RKO (cell line): ENCODE results near the gene REC8.

Experiments used
- DNase-seq: peaks from one replicate; pipeline ENCODE4 v3.0.0-alpha.2; 2016; ENCODE audit warnings: low spot score

REC8 gene, protein sequence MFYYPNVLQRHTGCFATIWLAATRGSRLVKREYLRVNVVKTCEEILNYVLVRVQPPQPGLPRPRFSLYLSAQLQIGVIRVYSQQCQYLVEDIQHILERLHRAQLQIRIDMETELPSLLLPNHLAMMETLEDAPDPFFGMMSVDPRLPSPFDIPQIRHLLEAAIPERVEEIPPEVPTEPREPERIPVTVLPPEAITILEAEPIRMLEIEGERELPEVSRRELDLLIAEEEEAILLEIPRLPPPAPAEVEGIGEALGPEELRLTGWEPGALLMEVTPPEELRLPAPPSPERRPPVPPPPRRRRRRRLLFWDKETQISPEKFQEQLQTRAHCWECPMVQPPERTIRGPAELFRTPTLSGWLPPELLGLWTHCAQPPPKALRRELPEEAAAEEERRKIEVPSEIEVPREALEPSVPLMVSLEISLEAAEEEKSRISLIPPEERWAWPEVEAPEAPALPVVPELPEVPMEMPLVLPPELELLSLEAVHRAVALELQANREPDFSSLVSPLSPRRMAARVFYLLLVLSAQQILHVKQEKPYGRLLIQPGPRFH

DNA sequence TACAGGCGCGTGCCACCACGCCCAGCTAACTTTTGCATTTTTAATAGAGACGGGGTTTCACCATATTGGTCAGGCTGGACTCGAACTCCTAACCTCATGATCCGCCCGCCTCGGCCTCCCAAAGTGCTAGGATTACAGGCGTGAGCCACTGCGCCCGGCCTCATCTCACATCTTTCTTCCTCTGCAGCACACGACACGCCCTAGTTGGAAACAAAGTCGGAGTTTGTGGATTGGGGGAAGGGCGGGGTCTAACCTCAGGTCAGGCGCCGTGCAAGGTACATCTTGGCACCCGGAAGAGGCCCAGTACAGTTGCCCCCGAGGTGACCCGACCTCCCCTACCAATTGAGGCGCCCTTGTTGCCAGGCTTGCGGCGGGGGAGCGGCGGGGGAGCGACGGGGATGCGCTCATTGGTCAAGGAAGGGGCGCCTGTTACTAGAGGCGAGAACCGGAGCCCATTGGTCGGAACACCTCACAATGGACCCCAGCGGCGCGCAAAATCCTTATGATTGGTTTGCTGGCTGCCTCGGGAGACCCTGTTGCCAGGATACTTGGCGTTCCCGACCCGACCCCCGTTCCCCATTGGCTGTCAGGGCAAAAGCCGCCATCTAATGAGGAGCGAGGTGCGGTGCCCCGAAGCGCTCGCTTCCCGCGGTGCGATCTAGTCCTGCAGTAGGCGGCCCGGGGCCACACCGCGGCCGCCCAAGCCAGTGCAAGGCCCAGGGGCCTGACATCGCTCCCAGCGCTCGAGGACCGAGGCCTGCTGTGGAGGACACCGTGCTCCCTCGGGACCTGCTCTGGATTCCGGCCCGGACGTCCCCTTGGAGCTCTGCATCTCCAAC lies at the start of gene REC8:
TSS of gene REC8 (plus strand) at position 659 of the 839 bp plus-strand sequence. CDS start 473 bp downstream, outside the sequence.
- no peak for DNase-seq

DNA sequence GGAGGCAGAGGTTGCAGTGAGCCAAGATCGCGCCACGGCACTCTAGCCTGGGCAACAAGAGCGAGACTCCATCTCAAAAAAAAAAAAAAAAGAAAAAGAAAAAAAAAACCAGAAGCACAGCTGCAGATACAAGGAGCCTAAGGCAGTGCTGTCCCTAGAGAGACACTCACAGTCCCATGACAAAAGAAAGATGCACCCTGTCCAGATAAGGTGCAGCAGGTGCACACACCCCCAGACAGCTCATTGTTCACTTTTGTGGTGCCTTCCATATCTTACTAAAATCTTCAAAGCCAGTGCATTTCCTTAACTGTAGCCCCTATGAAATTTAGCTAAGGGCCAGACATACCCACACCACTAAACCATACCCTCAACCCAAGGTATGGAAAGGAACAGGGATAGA lies 49.5 kb upstream of the REC8 start:
- no peak for DNase-seq

DNA sequence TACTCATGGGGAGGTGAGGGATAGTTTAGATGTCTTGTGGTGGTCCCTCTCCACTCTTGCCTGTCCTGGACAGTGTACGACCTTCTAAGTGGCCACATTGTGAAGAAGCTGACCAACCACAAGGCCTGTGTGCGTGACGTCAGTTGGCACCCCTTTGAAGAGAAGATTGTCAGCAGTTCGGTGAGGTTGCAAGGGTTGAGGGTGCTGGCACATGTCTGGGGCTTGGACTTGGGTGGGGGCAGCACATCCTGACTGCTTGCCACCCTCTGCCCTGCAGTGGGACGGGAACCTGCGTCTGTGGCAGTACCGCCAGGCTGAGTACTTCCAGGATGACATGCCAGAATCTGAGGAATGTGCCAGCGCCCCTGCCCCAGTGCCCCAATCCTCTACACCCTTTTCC lies 49.0 kb upstream of the REC8 start:
- no peak for DNase-seq

DNA sequence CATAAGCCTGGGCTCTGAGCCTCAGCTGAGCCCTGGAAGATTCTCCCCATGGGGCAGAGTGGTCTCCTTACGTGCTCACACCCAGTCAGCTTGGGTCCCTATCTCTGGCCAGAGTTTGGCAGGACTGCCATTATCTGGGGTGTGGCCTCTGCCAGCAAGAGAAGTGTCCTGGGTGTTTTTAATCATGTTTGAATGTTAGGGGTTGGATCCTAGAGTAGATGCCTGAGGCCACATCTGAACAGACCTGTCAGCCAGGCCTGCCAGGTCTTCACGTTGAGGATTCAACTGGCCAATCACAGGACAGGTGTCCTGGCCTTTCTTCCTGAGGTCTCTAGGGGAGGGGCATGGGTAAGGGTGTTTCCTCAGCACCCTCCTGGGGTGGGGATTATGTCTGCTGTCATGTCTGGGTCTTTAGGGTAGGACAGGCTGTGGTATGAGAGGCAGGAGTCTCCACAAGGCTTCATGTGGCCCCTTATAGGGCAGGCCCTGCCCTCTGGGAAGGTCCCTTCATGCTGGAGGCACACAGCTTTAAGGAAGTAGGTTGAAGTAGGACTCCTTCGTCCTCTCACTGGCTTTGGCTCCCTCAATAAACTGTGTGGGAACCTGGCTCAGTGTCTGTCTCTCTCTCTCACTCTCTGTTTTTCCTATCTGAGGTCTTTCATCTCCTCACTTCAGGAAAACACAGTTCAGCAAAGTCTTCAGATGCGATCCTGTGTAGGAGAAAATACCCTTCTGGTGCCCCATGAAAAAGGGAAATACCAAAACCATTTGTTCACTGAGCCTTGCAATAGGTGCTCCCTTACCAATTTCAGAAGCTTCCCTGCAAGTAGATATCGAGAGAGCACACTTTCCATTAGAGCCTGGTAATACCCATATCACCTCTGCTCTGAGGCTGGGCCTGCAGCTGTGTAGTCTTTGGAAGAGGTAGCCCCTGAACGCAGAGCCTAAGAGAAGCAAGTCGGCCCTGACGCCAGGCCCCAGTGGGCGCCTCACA lies 48.2 kb upstream of the REC8 start:
- DNase-seq, result no peak

DNA sequence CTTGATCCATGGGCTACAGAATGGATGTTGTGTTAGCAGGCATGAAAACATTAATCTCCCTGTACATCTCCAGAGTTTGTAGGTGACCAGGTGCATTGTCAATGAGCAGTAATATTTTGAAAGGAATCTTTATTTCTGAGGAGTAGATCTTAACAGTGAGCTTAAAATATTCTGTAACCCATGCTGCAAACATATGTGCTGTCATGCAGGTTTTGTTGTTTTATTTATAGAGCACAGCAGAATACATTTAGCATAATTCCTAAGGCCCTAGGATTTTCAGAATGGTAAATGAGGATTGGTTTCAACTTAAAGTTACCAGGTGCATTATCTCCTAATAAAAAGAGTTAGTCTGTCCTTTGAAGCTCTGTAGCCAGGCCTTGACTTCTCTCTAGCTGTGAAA lies 44.9 kb upstream of the REC8 start:
- no peak for DNase-seq

DNA sequence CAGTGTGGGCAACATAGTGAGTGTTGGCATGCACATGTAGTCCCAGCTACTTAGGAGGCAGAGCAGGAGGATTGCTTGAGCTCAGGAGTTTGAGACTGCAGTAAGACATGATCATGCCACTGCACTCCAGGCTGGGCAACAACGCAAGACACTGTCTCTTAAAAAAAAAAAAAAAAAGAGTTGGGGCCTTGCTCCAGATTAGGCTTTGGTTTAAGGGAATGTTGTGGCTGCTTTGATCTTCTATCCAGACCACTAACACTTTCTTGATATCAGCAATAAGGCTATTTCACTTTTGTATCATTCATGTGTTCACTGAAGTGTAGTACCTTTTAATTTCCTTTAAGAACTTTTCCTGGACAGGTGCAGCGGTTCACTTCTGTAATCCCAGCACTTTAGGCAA lies 44.2 kb upstream of the REC8 start:
- DNase-seq, result no peak

DNA sequence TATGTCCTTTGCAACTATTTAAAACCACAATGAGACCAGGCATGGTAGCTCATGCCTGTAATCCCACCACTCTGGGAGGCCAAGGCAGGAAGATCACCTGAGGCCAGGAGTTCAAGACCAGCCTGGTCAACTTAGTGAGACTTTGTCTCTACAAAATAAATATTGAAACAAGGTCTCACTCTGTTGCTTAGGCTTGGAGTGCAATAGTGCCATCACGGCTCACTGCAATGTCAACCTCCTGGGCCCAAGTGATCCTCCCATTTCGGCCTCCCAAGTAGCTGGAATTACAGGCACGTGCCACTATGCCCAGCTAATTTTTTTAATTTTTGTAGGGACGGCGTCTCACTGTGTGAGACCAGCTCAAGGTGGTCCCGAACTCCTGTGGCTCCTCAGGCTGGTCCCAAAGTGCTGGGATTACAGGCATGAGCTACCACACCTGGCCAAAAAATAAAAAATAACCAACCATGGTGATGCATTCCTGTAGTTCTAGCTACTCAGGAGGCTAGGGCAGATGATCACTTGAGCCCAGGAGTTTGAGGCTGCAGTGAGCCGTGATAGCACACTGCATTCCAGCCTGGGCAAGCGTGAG lies 42.4 kb upstream of the REC8 start:
- no peak for DNase-seq

DNA sequence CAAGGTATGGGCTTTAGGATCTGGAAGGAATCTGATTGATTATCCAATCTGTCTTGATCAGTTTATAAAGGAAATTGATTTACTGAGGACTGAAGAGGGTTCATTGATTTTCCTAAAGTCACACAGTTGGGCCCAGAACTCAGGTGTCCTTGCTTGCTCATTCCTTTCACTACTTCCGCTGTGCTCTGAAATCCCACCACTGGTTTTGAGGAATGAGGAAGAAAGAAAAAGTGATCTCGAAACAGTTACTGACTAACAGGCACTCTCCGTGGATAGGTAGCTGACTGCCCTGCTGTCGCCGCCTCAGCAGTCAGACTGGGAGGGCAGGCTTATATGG lies 41.5 kb upstream of the REC8 start, which contains the start of gene FITM1:
TSS of gene FITM1 (plus strand) at position 280 of the 337 bp plus-strand sequence. CDS start 905 bp downstream, outside the sequence.
- DNase-seq, result no peak

DNA sequence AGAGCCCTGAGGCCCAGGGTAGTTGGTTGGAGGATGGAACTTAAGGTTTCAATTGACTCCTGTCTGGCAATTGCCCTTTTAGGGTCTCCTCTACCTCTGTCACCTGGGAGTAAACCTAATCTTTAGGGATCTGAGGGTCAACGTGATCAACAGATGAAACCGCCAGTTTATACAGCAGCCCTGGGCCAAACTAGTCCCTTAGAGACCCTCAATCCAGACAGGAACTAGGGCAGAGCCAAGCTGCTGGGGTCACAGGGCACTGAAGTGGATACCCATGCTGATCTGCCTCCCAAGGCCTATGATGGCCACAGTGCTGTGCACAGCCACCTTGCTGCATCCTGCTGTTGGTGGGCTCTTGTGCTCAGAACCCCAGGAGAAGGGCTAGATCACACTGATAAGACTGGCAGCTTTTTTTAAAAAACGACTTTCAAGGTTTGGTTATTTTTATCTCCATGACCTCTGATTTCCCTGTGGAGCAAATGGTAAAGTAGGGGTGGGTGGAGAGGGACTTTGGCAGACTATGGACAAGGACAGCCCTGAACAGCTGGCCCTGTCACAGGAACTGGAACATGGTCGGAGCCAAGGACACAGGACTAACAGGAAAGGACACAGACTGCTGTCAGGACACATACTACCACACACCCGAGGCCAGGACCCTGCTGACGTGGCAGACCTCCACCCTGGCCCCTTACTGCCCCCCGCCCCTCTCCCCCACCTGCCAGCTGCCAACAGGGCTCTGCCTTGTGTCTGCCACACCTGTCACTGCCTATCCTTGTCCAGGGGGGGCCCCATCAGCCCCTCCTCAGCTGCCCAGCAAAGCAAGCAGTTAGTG lies 40.9 kb upstream of the REC8 start:
- no peak for DNase-seq

DNA sequence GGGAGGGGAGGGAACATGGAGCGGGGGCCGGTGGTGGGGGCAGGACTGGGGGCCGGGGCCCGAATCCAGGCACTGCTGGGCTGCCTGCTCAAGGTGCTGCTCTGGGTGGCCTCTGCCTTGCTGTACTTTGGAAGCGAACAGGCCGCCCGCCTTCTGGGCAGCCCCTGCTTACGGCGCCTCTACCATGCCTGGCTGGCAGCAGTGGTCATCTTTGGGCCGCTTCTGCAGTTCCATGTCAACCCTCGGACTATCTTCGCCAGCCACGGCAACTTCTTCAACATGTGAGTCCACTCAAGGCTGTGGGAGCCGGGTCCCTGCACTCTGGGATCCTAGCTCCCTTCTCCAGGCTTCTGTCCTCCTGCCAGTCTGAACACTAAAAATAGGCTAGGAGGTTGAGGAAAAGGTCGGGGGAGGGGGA lies 40.3 kb upstream of the REC8 start:
- no peak for DNase-seq

DNA sequence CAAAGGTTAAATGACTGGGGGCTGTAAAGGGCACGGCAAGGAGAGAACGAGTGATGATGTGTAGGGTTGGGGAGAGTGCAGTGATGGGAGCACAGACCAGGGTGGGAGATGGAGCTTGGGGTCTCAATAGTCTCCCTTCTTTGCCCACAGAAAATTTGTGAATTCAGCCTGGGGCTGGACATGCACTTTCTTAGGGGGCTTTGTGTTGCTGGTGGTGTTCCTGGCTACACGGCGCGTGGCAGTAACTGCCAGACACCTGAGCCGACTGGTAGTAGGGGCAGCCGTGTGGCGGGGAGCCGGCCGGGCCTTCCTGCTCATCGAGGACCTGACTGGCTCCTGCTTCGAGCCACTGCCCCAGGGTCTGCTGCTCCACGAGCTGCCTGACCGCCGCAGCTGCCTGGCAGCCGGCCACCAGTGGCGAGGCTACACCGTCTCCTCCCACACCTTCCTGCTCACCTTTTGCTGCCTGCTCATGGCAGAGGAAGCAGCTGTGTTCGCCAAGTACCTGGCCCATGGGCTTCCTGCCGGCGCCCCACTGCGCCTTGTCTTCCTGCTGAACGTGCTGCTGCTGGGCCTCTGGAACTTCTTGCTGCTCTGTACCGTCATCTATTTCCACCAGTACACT lies 39.7 kb upstream of the REC8 start:
- DNase-seq, result no peak

DNA sequence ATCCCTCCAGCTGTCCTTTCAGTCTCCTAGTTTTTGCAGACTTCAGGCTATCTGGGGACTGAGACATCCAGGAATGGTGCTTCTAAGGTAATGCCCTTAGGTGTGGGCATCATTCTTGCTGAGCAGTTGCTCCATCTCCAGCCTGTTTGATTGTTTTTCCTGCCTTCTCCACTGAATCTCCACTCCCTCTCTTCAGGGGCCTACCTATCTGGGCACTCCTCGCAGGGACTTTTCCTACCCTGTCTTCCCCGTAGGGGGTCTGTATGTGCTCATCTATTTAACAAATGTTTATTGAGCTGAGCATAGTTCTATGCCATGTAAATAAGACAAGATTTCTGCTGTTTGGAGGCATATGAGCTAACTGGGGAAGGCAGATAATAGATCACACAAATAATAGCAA lies 38.9 kb upstream of the REC8 start:
- DNase-seq, result no peak

DNA sequence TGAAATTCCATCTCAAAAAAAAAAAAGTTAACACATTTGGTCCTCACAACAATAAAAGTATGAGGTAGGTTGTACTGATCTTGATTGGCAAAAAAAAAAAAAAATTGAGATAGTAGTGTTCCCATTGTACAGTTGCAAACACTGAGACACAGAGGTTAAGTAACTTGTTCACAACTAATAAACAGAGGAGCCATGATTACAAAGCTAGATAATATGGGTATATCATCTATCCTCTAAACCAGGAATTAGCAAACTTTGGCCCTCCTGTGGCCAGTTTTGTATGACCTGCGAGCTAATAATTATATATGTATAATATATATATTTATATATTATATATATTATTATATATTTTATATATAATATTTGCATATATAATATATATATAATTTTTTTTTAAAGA lies 38.1 kb upstream of the REC8 start:
- no peak for DNase-seq

DNA sequence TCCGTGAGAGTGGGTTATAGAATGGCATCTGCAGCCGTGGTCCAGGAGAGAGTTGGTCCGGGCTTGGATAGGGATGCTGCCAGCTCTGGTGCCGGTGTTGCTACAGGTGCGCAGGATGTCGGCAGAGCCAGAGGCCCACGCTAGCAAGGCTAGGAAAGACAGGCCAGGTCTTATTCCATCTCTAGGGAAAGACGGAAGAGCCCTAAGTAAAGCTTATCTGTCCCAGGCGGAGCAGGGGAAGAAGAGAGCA lies 36.4 kb upstream of the REC8 start:
- DNase-seq, result no peak

DNA sequence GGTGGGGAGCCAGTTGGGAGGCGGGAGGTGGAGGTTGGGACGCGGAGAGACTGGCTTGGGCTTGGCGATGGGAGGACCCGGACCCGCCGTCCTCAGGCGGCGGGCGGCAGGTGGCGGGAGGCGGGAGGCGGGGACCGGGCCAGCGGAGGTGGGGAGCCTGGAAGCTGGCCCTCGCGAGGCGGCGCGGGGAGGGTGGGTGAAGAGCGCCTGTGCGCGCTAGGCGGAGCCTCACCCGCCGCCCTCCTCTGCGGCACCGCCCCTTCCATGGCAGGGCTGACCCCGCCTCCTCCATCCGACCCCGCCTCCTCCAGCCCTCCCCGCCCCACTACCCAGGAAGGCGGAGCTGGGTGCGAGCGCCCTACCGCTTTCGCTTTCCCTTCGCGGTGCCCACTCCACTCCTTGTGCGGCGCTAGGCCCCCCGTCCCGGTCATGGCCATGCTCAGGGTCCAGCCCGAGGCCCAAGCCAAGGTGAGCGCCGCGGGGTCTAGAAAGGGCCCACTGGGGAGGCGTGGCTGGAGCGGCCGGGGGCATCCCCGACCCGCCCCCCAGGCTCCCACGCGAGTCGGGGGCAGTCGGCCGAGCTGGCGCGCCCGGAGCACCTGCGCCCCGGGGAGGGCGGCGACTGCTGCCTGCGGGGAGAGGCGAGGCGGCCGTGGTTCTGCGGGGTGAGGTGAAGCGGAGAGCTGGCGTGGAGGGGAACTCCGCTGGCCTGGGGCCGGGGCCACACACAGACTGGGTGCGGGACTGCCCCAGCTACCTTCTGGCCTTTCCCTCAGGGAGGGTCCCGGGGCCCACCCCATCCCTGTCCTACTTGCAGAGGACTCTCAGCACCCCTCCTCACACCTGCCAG lies 35.8 kb upstream of the REC8 start, which contains the start of gene PSME1:
TSS of gene PSME1 (plus strand) at position 361 of the 850 bp plus-strand sequence. CDS start at position 430, 69 bp downstream.
- DNase-seq, result peak; percentile 87

DNA sequence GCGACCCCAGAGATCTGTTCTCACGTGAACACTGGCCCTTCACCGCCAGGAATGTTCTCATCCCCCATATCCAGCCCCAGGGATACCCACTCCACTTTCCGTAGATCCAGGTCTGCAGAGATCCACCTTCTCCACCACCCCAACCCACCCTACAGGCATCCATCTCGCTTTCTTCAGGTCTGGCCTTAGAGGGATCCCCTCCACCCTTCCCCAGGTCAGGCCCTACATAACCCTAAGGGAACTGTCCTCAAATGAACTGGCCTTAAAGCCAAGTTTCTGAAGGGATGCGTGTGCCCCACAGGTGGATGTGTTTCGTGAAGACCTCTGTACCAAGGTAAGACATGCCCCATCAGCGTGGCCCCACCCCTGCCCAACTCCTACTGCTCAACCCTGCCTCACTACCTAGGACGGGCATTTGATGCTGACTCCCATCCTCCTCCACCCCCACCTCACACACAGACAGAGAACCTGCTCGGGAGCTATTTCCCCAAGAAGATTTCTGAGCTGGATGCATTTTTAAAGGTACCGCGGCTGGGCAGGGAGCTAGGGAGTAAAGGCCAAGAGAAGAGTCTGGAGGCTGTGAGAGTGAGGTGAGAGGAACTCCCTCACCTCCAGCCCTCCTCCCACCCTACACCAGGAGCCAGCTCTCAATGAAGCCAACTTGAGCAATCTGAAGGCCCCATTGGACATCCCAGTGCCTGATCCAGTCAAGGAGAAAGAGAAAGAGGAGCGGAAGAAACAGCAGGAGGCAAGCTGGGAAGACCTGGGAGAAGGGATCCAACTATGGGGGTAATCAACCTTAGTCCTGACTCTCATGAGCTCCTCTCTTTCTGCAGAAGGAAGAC lies 35.0 kb upstream of the REC8 start:
- no peak for DNase-seq

DNA sequence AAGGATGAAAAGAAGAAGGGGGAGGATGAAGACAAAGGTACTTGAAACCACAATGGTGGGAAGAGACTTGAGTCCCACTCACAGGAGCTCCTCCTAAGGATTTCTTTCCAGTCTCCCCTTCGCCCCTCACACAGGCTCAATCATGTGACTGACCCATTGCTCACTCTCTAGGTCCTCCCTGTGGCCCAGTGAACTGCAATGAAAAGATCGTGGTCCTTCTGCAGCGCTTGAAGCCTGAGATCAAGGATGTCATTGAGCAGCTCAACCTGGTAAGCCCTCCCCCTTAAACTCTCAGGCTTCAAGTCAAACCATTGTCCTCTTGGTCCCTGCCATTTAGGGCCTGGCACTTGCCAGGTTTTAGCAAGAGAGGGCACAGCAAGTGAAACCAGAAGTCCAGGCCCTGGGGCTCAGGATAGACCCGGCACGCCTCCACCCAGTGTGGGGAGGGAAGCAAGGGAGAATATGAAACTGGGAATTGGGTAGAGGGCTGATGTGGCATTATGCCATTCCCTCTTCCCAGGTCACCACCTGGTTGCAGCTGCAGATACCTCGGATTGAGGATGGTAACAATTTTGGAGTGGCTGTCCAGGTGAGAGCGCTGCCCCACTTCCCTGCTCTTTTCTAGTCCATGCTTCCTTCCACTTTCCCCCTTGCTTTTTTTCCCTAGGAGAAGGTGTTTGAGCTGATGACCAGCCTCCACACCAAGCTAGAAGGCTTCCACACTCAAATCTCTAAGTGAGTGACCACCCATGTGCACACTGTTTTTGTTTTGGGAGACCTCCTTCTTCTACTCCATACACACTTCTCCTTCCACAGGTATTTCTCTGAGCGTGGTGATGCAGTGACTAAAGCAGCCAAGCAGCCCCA lies 34.1 kb upstream of the REC8 start:
- no peak for DNase-seq
